Measurements from ENCODE around the gene HLA-DQB2.
"Not testable (repeated sequence)": the region's sequence is repeated elsewhere in the genome, so short reads cannot be mapped to it uniquely, and the experiment has no call there.

GRCh38 chr6:32782923-32783322, 19.6 kb upstream of the HLA-DQB2 start:
- not testable (repeated sequence) for TF ChIP-seq CTCF (IDR thresholded peaks at IDR 0.05; ENCODE audit: insufficient read depth, low read length, poor library complexity, severe bottlenecking); EZH2phosphoT487 (conservative IDR thresholded peaks at IDR 0.05; ENCODE audit: low read length)
